Hepatic stellate cell (primary cell): ENCODE measurements around the gene GABRA4.

Experiments
- DNase-seq: peaks from one replicate; pipeline ENCODE4 v3.0.0; 2011; ENCODE audit warnings: low spot score

The GABRA4 gene

GRCh38 chr4:46927201-46927600, 66.2 kb downstream of the GABRA4 start:
- no peak for DNase-seq

GRCh38 chr4:46924789-46925529, 68.4 kb downstream of the GABRA4 start:
- no peak for DNase-seq

GRCh38 chr4:46922205-46922604, 71.2 kb downstream of the GABRA4 start:
- DNase-seq, result no peak

DNA sequence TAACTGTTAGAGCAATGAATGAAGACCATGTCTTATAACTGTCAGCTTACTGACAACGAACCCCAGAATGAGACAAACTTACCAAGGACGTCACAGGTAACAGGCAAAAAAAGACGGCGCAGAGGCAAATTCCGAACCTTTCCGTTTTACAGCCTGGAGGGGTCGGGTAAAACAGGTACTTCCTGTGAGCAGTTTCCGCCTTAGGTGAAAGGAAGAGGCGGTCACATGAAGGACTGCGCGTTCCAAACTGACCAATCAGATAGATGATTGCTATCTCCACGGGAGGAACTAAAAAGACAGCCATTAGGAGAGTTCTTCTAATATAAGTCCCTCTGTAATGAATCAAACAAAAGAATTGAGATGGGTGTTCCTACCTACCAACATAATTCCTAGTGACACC, 84.3 kb downstream of the GABRA4 start, which contains the start of gene COX7B2:
TSS of gene COX7B2 (minus strand) at position 168 of the 400 bp plus-strand sequence. CDS start 174,053 bp downstream, outside the sequence.
- DNase-seq, result no peak

- no peak for DNase-seq
Measured at GRCh38 chr4:46908148-46908547, 85.2 kb downstream of the GABRA4 start.

GRCh38 chr4:46900082-46900481, 93.3 kb downstream of the GABRA4 start:
- DNase-seq, result no peak

DNA sequence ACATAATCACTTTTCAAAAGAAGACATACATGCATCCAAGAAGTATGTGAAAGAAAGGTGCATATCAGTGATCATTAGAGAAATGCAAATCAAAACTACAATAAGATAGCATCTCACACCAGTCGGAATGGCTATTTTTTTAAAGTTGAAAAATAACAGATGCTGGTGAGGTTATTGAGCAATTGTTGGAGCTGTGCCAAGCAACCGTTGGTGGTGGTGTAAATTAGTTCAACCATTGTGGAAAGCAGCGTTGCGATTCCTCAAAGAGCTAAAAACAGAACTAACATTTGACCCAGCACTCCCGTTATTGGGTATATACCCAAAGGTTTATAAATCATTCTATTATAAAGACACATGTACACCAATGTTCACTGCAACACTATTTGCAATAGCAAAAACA, 98.6 kb downstream of the GABRA4 start:
- no peak for DNase-seq

DNA sequence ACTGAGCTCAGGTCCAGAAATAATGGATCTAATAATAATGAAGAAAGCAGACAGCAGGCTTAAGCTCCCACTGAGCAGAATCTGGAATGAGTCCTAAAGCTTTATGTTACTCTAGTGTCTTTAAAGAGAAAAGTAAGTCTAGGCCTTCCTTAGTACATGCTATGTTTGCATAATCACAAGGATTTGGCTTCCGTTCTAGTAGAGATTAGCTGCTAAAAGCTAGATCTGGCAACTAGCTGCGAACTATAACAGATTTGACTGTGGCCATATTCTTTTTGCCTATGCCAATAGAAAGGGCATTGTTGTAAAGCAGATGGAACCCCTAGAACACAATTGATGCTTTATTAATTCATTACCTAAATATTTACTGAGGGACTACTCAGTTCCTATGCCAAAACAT, 103.3 kb downstream of the GABRA4 start:
- no peak for DNase-seq

DNA sequence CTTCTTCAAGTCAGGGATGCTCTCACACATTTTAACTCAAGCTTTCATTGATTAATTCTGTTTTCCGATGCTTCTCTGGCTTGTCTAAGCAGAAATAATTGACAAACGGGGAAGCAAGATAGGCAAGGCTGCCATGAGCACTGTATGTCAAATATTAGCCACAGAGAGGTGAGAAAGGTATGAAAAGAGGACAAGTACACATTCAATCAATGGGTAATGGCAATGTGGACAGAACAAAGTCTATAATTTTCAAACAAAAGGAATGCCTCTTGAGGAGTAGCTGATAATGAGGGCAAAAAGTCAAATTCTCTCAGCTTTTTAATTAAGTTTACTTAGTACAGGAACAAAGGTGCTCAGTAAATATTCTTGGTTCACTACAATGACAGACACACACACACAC, 104.0 kb downstream of the GABRA4 start:
- DNase-seq, result no peak

GRCh38 chr4:46886711-46887110, 106.7 kb downstream of the GABRA4 start:
- DNase-seq, result peak; percentile 7

DNA sequence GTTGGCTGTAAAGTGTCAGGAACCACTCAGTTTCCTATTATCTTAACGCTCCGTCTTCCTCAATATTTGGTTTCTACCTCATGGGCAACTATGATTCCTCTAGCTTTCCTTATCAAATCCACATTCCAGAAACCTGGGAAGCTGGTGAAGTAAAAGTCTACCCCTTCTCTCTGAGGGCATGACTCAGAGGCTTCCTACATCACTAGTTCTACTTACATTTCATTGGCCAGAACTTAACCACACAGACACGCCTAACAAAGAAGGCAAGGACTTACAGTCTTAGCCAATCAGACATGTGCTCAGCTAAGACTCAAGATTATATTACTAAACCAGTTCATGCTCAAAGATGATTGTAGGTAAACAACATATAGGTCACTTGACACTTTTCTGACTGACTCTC, 114.7 kb downstream of the GABRA4 start:
- DNase-seq, result no peak

DNA sequence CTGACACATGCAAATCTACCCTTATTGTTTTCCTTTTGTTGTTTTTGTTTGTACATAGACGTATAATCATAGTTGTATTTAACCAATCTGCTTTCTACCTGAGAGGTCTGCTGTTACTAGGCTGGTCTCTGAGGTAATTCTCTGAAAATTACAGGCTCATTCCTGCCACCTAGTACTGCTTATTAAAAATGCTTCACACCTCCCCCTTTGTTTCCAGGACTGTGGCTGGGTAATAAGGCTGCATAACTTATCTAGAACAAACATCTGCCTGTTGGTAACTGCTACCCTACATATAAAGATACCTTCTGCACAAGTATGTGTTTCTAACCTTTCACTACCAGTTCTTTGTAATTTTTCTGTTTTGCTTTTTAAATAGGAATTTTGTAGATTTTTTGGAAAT, 118.6 kb downstream of the GABRA4 start:
- DNase-seq, result no peak

GRCh38 chr4:46870411-46870810, 123.0 kb downstream of the GABRA4 start:
- no peak for DNase-seq
